ENCODE results near the gene CST7. TPM values are rescaled to one million over a fixed set of nuclear protein-coding genes. Genes with fewer than 3 reads are reported as not detected.

Gene CST7
- total and polyA plus RNA-seq, 8 donors: 0.44 to 1.2 (median 0.86) TPM; not detected in 3

DNA sequence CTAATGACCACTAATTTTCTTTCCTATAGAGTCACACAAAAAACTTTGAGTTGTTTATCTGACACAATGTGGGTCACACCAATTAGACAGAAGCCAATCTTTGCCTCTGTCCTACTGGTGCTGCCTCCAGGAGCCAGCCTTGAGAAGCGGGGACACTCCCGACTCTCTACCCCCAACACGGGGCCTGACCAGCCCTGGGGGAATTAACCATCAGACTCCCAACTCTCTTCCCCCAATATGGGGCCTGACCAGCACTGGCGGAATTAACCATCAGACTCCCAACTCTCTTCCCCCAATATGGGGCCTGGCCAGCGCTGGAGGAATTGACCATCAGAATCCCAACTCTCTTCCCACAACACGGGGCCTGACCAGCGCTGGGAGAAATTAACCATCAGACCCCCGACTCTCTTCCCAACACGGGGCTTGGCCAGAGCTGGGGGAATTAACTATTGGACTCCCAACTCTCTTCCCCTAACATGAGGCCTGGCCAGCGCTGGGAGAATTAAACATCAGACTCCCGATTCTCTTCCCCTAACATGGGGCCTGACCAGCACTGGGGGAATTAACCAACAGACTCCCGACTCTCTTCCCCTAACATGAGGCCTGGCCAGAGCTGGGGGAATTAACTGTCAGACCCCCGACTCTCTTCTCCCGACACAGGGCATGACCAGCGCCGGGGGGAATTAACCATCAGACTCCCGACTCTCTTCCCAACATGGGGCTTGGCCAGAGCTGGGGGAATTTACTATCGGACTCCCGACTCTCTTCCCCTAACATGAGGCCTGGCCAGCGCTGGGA lies 12.5 kb downstream of the CST7 start:
- H3K27me3 ChIP-seq: no peaks in the 10 kb centered on the region
- TF ChIP-seq, protein P1, sequence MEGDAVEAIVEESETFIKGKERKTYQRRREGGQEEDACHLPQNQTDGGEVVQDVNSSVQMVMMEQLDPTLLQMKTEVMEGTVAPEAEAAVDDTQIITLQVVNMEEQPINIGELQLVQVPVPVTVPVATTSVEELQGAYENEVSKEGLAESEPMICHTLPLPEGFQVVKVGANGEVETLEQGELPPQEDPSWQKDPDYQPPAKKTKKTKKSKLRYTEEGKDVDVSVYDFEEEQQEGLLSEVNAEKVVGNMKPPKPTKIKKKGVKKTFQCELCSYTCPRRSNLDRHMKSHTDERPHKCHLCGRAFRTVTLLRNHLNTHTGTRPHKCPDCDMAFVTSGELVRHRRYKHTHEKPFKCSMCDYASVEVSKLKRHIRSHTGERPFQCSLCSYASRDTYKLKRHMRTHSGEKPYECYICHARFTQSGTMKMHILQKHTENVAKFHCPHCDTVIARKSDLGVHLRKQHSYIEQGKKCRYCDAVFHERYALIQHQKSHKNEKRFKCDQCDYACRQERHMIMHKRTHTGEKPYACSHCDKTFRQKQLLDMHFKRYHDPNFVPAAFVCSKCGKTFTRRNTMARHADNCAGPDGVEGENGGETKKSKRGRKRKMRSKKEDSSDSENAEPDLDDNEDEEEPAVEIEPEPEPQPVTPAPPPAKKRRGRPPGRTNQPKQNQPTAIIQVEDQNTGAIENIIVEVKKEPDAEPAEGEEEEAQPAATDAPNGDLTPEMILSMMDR (IDR thresholded peaks at IDR 0.05): no peak
- ATAC-seq (no peak), DNase-seq (peak in 1 of 6 donors; percentile 19), FAIRE-seq (no peak)
- no peak overlapping the region for H3K4me3 ChIP-seq
- WGBS, 2 donors: 86 to 87% methylated on average over 20 of the region's 20 CpGs
- H3K36me3 ChIP-seq: peaks cover 0 to 32% (median 5%) of the 10 kb centered on the region in 3 donors
- H3K9me3 ChIP-seq: no peaks in the 10 kb centered on the region
- no peaks in the 10 kb centered on the region for H3K4me1 ChIP-seq
- intact Hi-C loops (cut with DNase I): no loop called here
- no peak overlapping the region for H3K27ac ChIP-seq

DNA sequence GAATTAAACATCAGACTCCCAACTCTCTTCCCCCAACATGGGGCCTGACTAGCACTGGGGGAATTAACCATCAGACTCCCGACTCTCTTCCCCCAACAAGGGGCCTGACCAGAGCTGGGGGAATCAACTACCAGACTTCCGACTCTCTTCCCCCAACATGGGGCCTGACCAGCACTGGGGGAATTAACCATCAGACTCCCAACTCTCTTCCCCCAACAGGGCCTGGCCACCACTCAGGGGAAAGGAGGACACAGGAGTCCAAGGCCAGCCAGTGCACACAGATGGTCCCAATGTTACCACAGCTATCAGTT lies 13.1 kb downstream of the CST7 start:
- ATAC-seq (no peak), DNase-seq (no peak), FAIRE-seq (no peak)
- Histone ChIP-seq H3K36me3 (peaks cover 0 to 35% (median 5%) of the 10 kb centered on the region in 3 donors), H3K27me3 (no peaks in the 10 kb centered on the region), H3K27ac (no peak overlapping the region), H3K4me3 (no peak overlapping the region), H3K4me1 (no peaks in the 10 kb centered on the region), H3K9me3 (no peaks in the 10 kb centered on the region)
- WGBS, 2 donors: 96% methylated on average over 2 of the region's 2 CpGs
- TF ChIP-seq, protein P1 (IDR thresholded peaks at IDR 0.05): no peak
- intact Hi-C loops (cut with DNase I): no loop called here

DNA sequence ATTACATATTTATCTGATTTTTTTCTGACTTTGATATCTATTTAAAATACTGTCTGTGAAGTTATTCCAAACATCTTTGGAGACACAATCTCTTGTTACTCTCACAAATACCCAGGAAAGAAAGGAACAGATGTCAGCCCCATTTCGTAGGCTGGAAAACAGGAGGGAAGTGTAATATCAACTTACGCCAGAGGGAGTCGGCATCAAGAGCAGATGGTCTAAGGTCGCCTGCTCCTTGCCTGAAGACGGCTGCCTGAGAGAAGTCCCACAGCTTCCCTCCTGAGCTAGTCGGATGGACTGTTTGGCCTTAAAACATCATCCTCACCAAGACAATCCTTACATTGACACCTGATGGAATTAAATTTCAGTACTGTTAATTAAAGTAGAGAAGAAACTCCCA lies 13.4 kb downstream of the CST7 start:
- no peak for FAIRE-seq

DNA sequence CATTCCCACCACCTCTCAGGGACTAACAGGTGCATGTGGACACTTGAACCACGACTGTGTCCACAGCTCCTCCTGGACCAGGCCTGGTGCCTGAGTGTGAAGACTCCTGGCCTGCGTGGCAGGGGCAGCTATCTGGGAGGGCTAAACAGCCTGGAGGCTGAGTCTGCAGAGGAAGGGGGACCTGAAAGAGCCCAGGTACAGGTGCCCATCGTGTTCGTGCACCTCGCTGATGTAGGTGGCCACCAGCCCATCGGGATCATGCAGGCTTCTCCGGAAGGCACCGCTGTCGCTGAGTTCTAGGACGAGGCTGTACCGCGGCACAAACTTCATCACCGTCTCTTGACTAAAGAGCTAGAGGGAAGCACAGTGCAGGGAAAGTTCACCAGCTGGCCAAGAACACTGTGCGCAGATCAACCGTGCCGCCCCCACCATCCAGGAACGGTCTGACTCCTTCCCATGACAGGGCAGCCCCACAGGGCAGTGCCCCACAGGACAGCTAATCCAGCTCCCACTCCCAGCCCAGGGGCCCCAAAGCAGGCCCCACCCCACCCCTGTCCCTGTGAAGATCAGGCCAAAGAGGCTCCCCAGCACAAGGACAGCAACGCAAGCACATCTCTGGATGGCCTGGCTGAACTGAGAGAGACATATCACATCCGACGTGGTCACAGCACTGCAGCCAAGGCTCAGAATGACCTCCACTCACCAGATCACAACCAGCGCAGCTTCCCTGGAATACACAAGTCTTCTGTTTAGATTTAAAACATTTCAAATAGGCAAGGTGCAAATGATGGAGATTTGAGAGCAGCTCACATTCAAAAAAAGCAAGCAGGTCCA lies 14.8 kb downstream of the CST7 start:
- FAIRE-seq: no peak
- H3K36me3 ChIP-seq: peaks cover 0 to 46% (median 5%) of the 10 kb centered on the region in 3 donors
- no peaks in the 10 kb centered on the region for H3K9me3 ChIP-seq
- DNase-seq: peak in 1 of 6 donors; percentile 47
- no peak overlapping the region for H3K4me3 ChIP-seq
- intact Hi-C loops (cut with DNase I): no loop called here
- TF ChIP-seq, protein P1 (IDR thresholded peaks at IDR 0.05): no peak
- 93 to 94% methylated on average over 21 of the region's 21 CpGs for WGBS, 2 donors
- no peaks in the 10 kb centered on the region for H3K27me3 ChIP-seq
- no peaks in the 10 kb centered on the region for H3K4me1 ChIP-seq
- no peak overlapping the region for H3K27ac ChIP-seq
- ATAC-seq: no peak

More for the DNA sequence above, 13.4 kb downstream of the CST7 start:
- Histone ChIP-seq H3K27ac (no peak overlapping the region), H3K4me1 (no peaks in the 10 kb centered on the region), H3K27me3 (no peaks in the 10 kb centered on the region), H3K4me3 (no peak overlapping the region), H3K9me3 (no peaks in the 10 kb centered on the region), H3K36me3 (peaks cover 0 to 37% (median 5%) of the 10 kb centered on the region in 3 donors)
- ATAC-seq (no peak), DNase-seq (no peak)
- 96 to 97% methylated on average over 6 of the region's 6 CpGs for WGBS, 2 donors
- TF ChIP-seq, protein P1 (IDR thresholded peaks at IDR 0.05): no peak
- intact Hi-C loops (cut with DNase I): no loop called here

Measured in pancreas (tissue), 10 donors.